Chondrocyte (in vitro differentiated cells): ENCODE results near the gene TTYH3. TPM values are rescaled to one million over a fixed set of nuclear protein-coding genes. Genes with fewer than 3 reads are reported as not detected.
"Not testable (repeated sequence)": the region's sequence is repeated elsewhere in the genome, so short reads cannot be mapped to it uniquely, and the experiment has no call there.

Experiments used
- DNase-seq: peaks from one replicate; pipeline ENCODE4 v3.0.0; 2021; ENCODE audit warnings: mixed read lengths, low spot score
- H3K27ac Mint-ChIP-seq: one replicate; pipeline ENCODE4 v1.8.0; 2021; ENCODE audit warnings: mild to moderate bottlenecking, moderate library complexity, mixed read lengths; ENCODE audit not compliant: unreplicated experiment
- H3K27me3 Mint-ChIP-seq: 2 replicates; pipeline ENCODE4 v1.8.0; 2021; ENCODE audit warnings: low read depth, mixed read lengths
- H3K36me3 Mint-ChIP-seq: 2 replicates; pipeline ENCODE4 v1.8.0; 2021; ENCODE audit warnings: low read depth, mixed read lengths
- H3K4me1 Mint-ChIP-seq: 2 replicates; pipeline ENCODE4 v1.8.0; 2021; ENCODE audit warnings: low read depth, mild to moderate bottlenecking, mixed read lengths
- H3K4me3 Mint-ChIP-seq: one replicate; pipeline ENCODE4 v1.8.0; 2021; ENCODE audit warnings: mild to moderate bottlenecking, moderate library complexity, mixed read lengths; ENCODE audit not compliant: unreplicated experiment
- H3K9me3 Mint-ChIP-seq: 2 replicates; pipeline ENCODE4 v1.8.0; 2021; ENCODE audit warnings: low read depth, mixed read lengths
- CTCF ChIP-seq: fragments of 200-600 bp; sonication (generic); IDR thresholded peaks from 2 replicates; pipeline ENCODE4 v1.5.0; 2021; ENCODE audit warnings: antibody characterized with exemption, mild to moderate bottlenecking, moderate library complexity
- total RNA-seq: library from RNA; stranded (reverse); gene quantifications from 3 replicates; pipeline ENCODE4 v1.2.1, GENCODE V29; 2021

The TTYH3 gene
- total RNA-seq, 1 donor from 2014 or later, result 196 TPM

- no peak overlapping the region for H3K4me3 Mint-ChIP-seq
- H3K9me3 Mint-ChIP-seq, result no peaks in the 10 kb centered on the region
- no peak for DNase-seq
These were observed 23.6 kb upstream of the TTYH3 start for GRCh38 chr7:2607923-2608904.

GRCh38 chr7:2608921-2609411 is 22.8 kb upstream of the TTYH3 start:
- no peak overlapping the region for H3K4me3 Mint-ChIP-seq
- H3K4me1 Mint-ChIP-seq, result peaks cover 17% of the 10 kb centered on the region
- peak; percentile 74 for TF ChIP-seq CTCF
- DNase-seq, result no peak
- H3K27ac Mint-ChIP-seq, result no peak overlapping the region
- H3K27me3 Mint-ChIP-seq, result no peaks in the 10 kb centered on the region
- no peaks in the 10 kb centered on the region for H3K9me3 Mint-ChIP-seq
- H3K36me3 Mint-ChIP-seq, result no peaks in the 10 kb centered on the region

More at GRCh38 chr7:2607923-2608904, 23.6 kb upstream of the TTYH3 start:
- no peak for TF ChIP-seq CTCF
- H3K27me3 Mint-ChIP-seq, result no peaks in the 10 kb centered on the region
- peaks cover 9% of the 10 kb centered on the region for H3K4me1 Mint-ChIP-seq
- H3K27ac Mint-ChIP-seq, result no peak overlapping the region
- no peaks in the 10 kb centered on the region for H3K36me3 Mint-ChIP-seq

- DNase-seq, H3K36me3 Mint-ChIP-seq, H3K27ac Mint-ChIP-seq, H3K27me3 Mint-ChIP-seq, H3K9me3 Mint-ChIP-seq, H3K4me3 Mint-ChIP-seq: not testable (repeated sequence)
- H3K4me1 Mint-ChIP-seq, result peaks cover 24% of the 10 kb centered on the region
These were observed 22.1 kb upstream of the TTYH3 start for GRCh38 chr7:2609646-2610045.

GRCh38 chr7:2610466-2610865 is 21.3 kb upstream of the TTYH3 start:
- Mint-ChIP-seq H3K36me3 (no peaks in the 10 kb centered on the region), H3K27me3 (no peaks in the 10 kb centered on the region), H3K4me3 (no peak overlapping the region), H3K4me1 (peaks cover 29% of the 10 kb centered on the region), H3K27ac (no peak overlapping the region), H3K9me3 (no peaks in the 10 kb centered on the region)
- TF ChIP-seq CTCF, result no peak
- no peak for DNase-seq

GRCh38 chr7:2610898-2611297 is 20.9 kb upstream of the TTYH3 start:
- no peak for TF ChIP-seq CTCF
- H3K4me3 Mint-ChIP-seq, result no peak overlapping the region
- H3K9me3 Mint-ChIP-seq, result no peaks in the 10 kb centered on the region
- no peaks in the 10 kb centered on the region for H3K27me3 Mint-ChIP-seq
- DNase-seq, result peak; percentile 86
- H3K36me3 Mint-ChIP-seq, result no peaks in the 10 kb centered on the region
- H3K27ac Mint-ChIP-seq, result no peak overlapping the region
- H3K4me1 Mint-ChIP-seq, result peaks cover 29% of the 10 kb centered on the region
